OCI-LY1 (cell line): ENCODE results near the gene CFAP46.

Source experiments
- H2AFZ ChIP-seq: fragments of 200-600 bp; sonication (generic), shearing (Covaris generic); 2 replicates; pipeline ENCODE4 v1.6.0; 2014; ENCODE audit warnings: antibody characterized with exemption, mild to moderate bottlenecking, low read length
- H3F3A ChIP-seq: fragments of 200-600 bp; sonication (generic), shearing (Covaris generic); 2 replicates; pipeline ENCODE4 v1.6.0; 2014; ENCODE audit warnings: mild to moderate bottlenecking, antibody characterized with exemption, low read length, moderate library complexity; ENCODE audit not compliant: insufficient read depth
- H3K27ac ChIP-seq: fragments of 200-600 bp; sonication (generic); 2 replicates; pipeline ENCODE4 v1.5.1; 2014; ENCODE audit warnings: low read length, mixed run types, mild to moderate bottlenecking, low read depth; ENCODE audit not compliant: poor library complexity, severe bottlenecking
- H3K27me3 ChIP-seq: fragments of 200-600 bp; sonication (generic); 2 replicates; pipeline ENCODE4 v1.6.0; 2014; ENCODE audit warnings: antibody characterized with exemption, mild to moderate bottlenecking, low read length, moderate library complexity; ENCODE audit not compliant: insufficient read depth
- H3K36me3 ChIP-seq: fragments of 200-600 bp; sonication (generic); 2 replicates; pipeline ENCODE4 v1.6.1; 2014; ENCODE audit warnings: mild to moderate bottlenecking, antibody characterized with exemption, low read length, moderate library complexity, mixed read lengths; ENCODE audit not compliant: insufficient read depth
- H3K4me1 ChIP-seq: fragments of 200-600 bp; sonication (generic); 2 replicates; pipeline ENCODE4 v1.5.1; 2014; ENCODE audit warnings: mild to moderate bottlenecking, low read length, moderate library complexity; ENCODE audit not compliant: insufficient read depth, severe bottlenecking
- H3K4me2 ChIP-seq: fragments of 200-600 bp; sonication (generic), shearing (Covaris generic); 2 replicates; pipeline ENCODE4 v1.6.1; 2014; ENCODE audit warnings: low read length
- H3K4me3 ChIP-seq: fragments of 200-600 bp; sonication (generic); 2 replicates; pipeline ENCODE4 v1.5.1; 2014; ENCODE audit warnings: low read length, low read depth, mild to moderate bottlenecking, mixed read lengths; ENCODE audit not compliant: poor library complexity, severe bottlenecking
- H3K79me2 ChIP-seq: fragments of 200-600 bp; shearing (Covaris generic); 2 replicates; pipeline ENCODE4 v1.6.1; 2016; ENCODE audit warnings: mixed run types, low read length, mixed read lengths; ENCODE audit not compliant: insufficient read depth
- H3K9ac ChIP-seq: fragments of 200-600 bp; sonication (generic), shearing (Covaris generic); 2 replicates; pipeline ENCODE4 v1.6.1; 2014; ENCODE audit warnings: mild to moderate bottlenecking, low read length, mixed read lengths
- H3K9me2 ChIP-seq: fragments of 200-600 bp; sonication (generic), shearing (Covaris generic); 2 replicates; pipeline ENCODE4 v1.6.1; 2014; ENCODE audit warnings: low read depth, mild to moderate bottlenecking, low read length, mixed read lengths
- H3K9me3 ChIP-seq: fragments of 200-600 bp; shearing (Covaris generic); 2 replicates; pipeline ENCODE4 v1.6.1; 2014; ENCODE audit warnings: low read length, mixed read lengths
- H4K20me1 ChIP-seq: fragments of 200-600 bp; sonication (generic), shearing (Covaris generic); 2 replicates; pipeline ENCODE4 v1.6.0; 2016; ENCODE audit warnings: mild to moderate bottlenecking, low read length; ENCODE audit not compliant: insufficient read depth
- CTCF ChIP-seq: fragments of 200-600 bp; sonication (generic), shearing (Covaris generic); IDR thresholded peaks from 2 replicates; pipeline ENCODE4 v1.5.1; 2017; ENCODE audit warnings: mild to moderate bottlenecking, antibody characterized with exemption, low read length, moderate library complexity, mixed read lengths
- EZH2 ChIP-seq: fragments of 200-600 bp; sonication (generic), shearing (Covaris generic); IDR thresholded peaks from 2 replicates; pipeline ENCODE4 v1.8.0; 2017; ENCODE audit warnings: borderline replicate concordance, mixed run types, mild to moderate bottlenecking, antibody characterized with exemption, low read length, moderate library complexity, mixed read lengths

The CFAP46 gene

DNA sequence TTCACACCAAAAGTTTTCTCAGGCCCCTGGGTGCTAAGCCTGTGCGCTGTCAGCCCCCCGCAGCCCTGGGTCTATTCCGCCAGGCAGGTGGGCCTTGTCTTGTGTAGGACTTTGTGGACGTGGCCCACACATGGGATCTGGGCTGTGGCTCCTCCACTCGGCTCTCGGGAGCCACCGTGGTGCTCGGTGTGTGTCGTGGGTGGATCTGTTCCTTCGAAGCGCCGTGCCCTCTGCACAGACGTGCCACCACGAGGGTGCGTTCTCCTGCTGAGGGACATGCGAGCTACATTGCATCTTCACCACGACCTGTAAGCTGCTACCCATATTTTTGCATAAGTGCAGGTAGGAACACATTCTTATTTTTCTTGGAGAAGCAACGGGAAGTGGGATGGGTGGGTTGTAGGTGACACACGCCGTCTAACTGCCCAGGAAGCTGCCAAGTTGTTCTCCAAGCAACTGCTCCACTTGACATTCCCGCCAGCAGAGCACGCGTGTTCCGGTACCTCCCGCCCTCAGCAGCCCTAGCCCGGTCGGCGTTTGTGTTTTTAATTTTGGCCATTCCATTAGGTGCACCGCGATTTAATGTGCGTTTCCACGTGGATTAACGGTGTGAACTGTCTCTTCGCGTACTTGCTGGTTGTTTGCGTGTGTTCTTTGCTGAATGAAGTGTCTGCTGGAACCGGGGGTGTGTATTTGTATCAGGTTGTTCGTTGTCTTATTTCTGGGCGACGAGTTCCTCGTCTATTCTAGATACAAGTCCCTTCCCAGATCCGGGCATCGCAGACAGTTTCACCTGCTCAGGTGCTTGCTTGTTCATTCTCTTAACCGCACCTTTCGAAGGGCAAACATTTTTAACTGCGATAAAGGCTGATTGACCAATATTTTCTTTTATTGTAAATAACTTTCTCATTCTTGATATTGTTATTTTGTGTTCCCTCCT is 47.4 kb upstream of the CFAP46 start:
- Histone ChIP-seq H3K79me2 (no peaks in the 10 kb centered on the region), H3K4me3 (no peak overlapping the region), H3K27ac (no peak overlapping the region), H3K9ac (no peak overlapping the region), H3K4me1 (no peaks in the 10 kb centered on the region), H3F3A (no peaks in the 10 kb centered on the region), H2AFZ (no peak overlapping the region), H3K27me3 (no peaks in the 10 kb centered on the region), H3K9me2 (no peaks in the 10 kb centered on the region), H3K4me2 (no peak overlapping the region), H3K36me3 (no peaks in the 10 kb centered on the region), H4K20me1 (no peaks in the 10 kb centered on the region), H3K9me3 (no peaks in the 10 kb centered on the region)
- TF ChIP-seq EZH2 (no peak), CTCF (no peak)

DNA sequence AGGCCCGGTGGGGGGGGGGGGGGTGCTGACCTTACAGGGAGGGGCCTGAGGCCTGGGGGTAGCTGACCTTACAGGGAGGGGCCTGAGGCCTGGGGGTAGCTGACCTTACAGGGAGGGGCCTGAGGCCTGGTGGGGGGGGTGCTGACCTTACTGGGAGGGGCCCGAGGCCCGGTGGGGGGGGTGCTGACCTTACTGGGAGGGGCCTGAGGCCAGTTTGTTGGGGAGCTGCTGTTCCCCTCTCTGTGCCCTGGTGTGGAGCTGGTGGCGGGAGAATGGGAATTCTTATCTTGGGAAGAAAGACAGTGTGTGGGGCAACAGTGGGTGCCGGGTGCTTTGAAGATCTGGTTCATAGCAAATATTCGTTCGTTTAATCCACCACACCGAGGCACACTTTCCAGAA is 46.6 kb upstream of the CFAP46 start:
- H3K4me1 ChIP-seq: no peaks in the 10 kb centered on the region
- TF ChIP-seq EZH2 (no peak), CTCF (no peak)
- H2AFZ ChIP-seq: no peak overlapping the region
- H3K9me2 ChIP-seq: no peaks in the 10 kb centered on the region
- H3K36me3 ChIP-seq: no peaks in the 10 kb centered on the region
- no peak overlapping the region for H3K4me3 ChIP-seq
- no peak overlapping the region for H3K27ac ChIP-seq
- H3K27me3 ChIP-seq: no peaks in the 10 kb centered on the region
- H3F3A ChIP-seq: no peaks in the 10 kb centered on the region
- H3K4me2 ChIP-seq: no peak overlapping the region
- no peaks in the 10 kb centered on the region for H3K79me2 ChIP-seq
- H3K9me3 ChIP-seq: no peaks in the 10 kb centered on the region
- no peaks in the 10 kb centered on the region for H4K20me1 ChIP-seq
- no peak overlapping the region for H3K9ac ChIP-seq

- Histone ChIP-seq H3K27ac (no peak overlapping the region), H3K36me3 (no peaks in the 10 kb centered on the region), H3K4me3 (no peak overlapping the region), H3F3A (no peaks in the 10 kb centered on the region), H4K20me1 (no peaks in the 10 kb centered on the region), H3K27me3 (no peaks in the 10 kb centered on the region), H3K4me2 (no peak overlapping the region), H3K79me2 (no peaks in the 10 kb centered on the region), H3K4me1 (no peaks in the 10 kb centered on the region), H3K9me3 (no peaks in the 10 kb centered on the region), H3K9me2 (no peaks in the 10 kb centered on the region), H3K9ac (no peak overlapping the region), H2AFZ (no peak overlapping the region)
- no peak for TF ChIP-seq CTCF
- no peak for TF ChIP-seq EZH2
Measured at GRCh38 chr10:132987671-132988571, 45.6 kb upstream of the CFAP46 start.
